ENCODE data around the gene EGFR.

DNA sequence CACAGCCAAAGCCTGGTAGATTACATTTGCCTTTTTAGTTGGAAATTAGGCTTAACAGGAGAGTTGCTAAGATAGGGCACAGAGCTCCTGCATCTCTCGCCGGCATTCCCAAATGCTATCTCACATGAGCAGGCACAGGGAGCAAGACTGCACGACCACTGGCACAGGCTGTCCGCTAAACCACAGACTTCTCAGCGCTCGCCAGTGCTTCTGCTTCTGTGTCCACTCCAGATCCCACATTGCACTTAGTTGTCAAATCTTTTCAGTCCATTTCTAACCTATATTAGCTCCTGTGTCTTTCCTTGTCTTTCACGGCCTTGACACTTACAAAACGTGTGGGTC, 138.9 kb downstream of the EGFR start:
- TF ChIP-seq, protein P1, sequence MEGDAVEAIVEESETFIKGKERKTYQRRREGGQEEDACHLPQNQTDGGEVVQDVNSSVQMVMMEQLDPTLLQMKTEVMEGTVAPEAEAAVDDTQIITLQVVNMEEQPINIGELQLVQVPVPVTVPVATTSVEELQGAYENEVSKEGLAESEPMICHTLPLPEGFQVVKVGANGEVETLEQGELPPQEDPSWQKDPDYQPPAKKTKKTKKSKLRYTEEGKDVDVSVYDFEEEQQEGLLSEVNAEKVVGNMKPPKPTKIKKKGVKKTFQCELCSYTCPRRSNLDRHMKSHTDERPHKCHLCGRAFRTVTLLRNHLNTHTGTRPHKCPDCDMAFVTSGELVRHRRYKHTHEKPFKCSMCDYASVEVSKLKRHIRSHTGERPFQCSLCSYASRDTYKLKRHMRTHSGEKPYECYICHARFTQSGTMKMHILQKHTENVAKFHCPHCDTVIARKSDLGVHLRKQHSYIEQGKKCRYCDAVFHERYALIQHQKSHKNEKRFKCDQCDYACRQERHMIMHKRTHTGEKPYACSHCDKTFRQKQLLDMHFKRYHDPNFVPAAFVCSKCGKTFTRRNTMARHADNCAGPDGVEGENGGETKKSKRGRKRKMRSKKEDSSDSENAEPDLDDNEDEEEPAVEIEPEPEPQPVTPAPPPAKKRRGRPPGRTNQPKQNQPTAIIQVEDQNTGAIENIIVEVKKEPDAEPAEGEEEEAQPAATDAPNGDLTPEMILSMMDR (conservative IDR thresholded peaks at IDR 0.05): no peak
- TF ChIP-seq ZFX (IDR thresholded peaks at IDR 0.05): no peak

Data from C4-2B (cell line).